Activated T-helper 2 cell treated with anti-CD3 and anti-CD28 coated beads, Interferon-gamma antibody, Interleukin-2, Interleukin-4, amounts not matched to agents 10 μg/mL and 5 μg/mL and 100 μg/mL, durations not matched to agents 14 hours and 24 hours and 36 hours (primary cell): ENCODE measurements around the gene XK. TPM values are rescaled to one million over a fixed set of nuclear protein-coding genes. Genes with fewer than 3 reads are reported as not detected.

Source experiments
- DNase-seq: peaks from one replicate; pipeline ENCODE4 v3.0.0; 2021; ENCODE audit warnings: low spot score
- H3K27ac Mint-ChIP-seq: one replicate; pipeline ENCODE4 v1.8.0; 2021; ENCODE audit warnings: mixed read lengths
- H3K27me3 Mint-ChIP-seq: one replicate; pipeline ENCODE4 v1.8.0; 2021; ENCODE audit warnings: low read depth, mixed read lengths
- H3K36me3 Mint-ChIP-seq: one replicate; pipeline ENCODE4 v1.8.0; 2021; ENCODE audit warnings: low read depth, mixed read lengths
- H3K4me1 Mint-ChIP-seq: one replicate; pipeline ENCODE4 v1.8.0; 2021; ENCODE audit warnings: low read depth, mixed read lengths
- H3K4me3 Mint-ChIP-seq: one replicate; pipeline ENCODE4 v1.8.0; 2021; ENCODE audit warnings: low read depth, mild to moderate bottlenecking, moderate library complexity, mixed read lengths
- H3K9me3 Mint-ChIP-seq: one replicate; pipeline ENCODE4 v1.8.0; 2021; ENCODE audit warnings: mixed read lengths
- intact Hi-C: fragments of 100-400 bp; cut with micrococcal nuclease; formaldehyde crosslinking; loops from one replicate; pipeline ENCODE4 v1.15.1; 2023
- total RNA-seq: library from RNA; stranded (reverse); gene quantifications from 2 replicates; pipeline ENCODE4 v1.2.3, GENCODE V29; 2022

Gene XK
- total RNA-seq, 1 donor from 2014 or later = 0.34 TPM

GRCh38 chrX:37686369-37686995 is 891 bp downstream of the XK start:
- no peaks in the 10 kb centered on the region for H3K36me3 Mint-ChIP-seq
- no peaks in the 10 kb centered on the region for H3K9me3 Mint-ChIP-seq
- intact Hi-C loops = loop anchor here (5.0 to 10.0 kb wide), 2 partner anchors 61 to 112 kb away; partner anchors contain the start of gene LANCL3
- no peak for DNase-seq
- no peak overlapping the region for H3K27ac Mint-ChIP-seq
- H3K4me3 Mint-ChIP-seq = peak overlapping the region; percentile 66
- peaks cover 2% of the 10 kb centered on the region for H3K4me1 Mint-ChIP-seq
- H3K27me3 Mint-ChIP-seq = peaks cover 2% of the 10 kb centered on the region

GRCh38 chrX:37686996-37687395 is 1.4 kb downstream of the XK start:
- Mint-ChIP-seq H3K4me3 (no peak overlapping the region), H3K36me3 (no peaks in the 10 kb centered on the region), H3K27ac (no peak overlapping the region), H3K27me3 (peaks cover 2% of the 10 kb centered on the region), H3K9me3 (no peaks in the 10 kb centered on the region), H3K4me1 (peaks cover 2% of the 10 kb centered on the region)
- intact Hi-C loops = loop anchor here (5.0 to 10.0 kb wide), 2 partner anchors 60 to 112 kb away; partner anchors contain the start of gene LANCL3
- DNase-seq = no peak

- H3K4me1 Mint-ChIP-seq = no peaks in the 10 kb centered on the region
- DNase-seq = no peak
- H3K27me3 Mint-ChIP-seq = no peaks in the 10 kb centered on the region
- H3K36me3 Mint-ChIP-seq = no peaks in the 10 kb centered on the region
- no peak overlapping the region for H3K4me3 Mint-ChIP-seq
- no peak overlapping the region for H3K27ac Mint-ChIP-seq
- intact Hi-C loops = no loop called here
- no peaks in the 10 kb centered on the region for H3K9me3 Mint-ChIP-seq
These were observed 4.5 kb downstream of the XK start for GRCh38 chrX:37690119-37690518.

DNA sequence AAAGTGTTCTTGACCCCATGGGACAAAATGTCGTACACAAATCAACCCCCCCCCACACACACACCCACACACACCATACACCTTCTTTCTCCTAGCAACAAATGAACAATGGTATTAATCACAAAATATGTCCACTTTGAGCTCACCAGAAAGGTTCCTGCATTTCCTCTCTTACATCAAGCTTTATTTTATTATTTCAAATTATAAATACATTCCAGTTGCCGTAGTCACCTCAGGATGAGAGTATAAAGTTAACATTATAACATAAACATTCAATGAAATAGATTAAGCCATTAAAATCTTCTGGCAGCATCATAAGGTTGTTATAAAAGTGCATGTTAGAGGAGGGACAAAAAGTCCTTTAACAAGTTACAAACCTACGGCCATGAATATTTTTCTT is 7.3 kb downstream of the XK start:
- intact Hi-C loops = no loop called here
- Mint-ChIP-seq H3K27ac (no peak overlapping the region), H3K9me3 (no peaks in the 10 kb centered on the region)

GRCh38 chrX:37697169-37697760 is 11.7 kb downstream of the XK start:
- no peaks in the 10 kb centered on the region for H3K9me3 Mint-ChIP-seq
- no peak overlapping the region for H3K27ac Mint-ChIP-seq
- no peaks in the 10 kb centered on the region for H3K27me3 Mint-ChIP-seq
- H3K4me1 Mint-ChIP-seq = no peaks in the 10 kb centered on the region
- intact Hi-C loops = no loop called here
- H3K4me3 Mint-ChIP-seq = no peak overlapping the region
- H3K36me3 Mint-ChIP-seq = no peaks in the 10 kb centered on the region
- DNase-seq = no peak

More for the DNA sequence above, 7.3 kb downstream of the XK start:
- H3K4me1 Mint-ChIP-seq = no peaks in the 10 kb centered on the region
- no peaks in the 10 kb centered on the region for H3K36me3 Mint-ChIP-seq
- no peak for DNase-seq
- H3K27me3 Mint-ChIP-seq = no peaks in the 10 kb centered on the region
- H3K4me3 Mint-ChIP-seq = no peak overlapping the region

- intact Hi-C loops = no loop called here
- Mint-ChIP-seq H3K4me1 (no peaks in the 10 kb centered on the region), H3K9me3 (no peaks in the 10 kb centered on the region), H3K36me3 (no peaks in the 10 kb centered on the region), H3K27me3 (no peaks in the 10 kb centered on the region), H3K27ac (no peak overlapping the region), H3K4me3 (no peak overlapping the region)
- DNase-seq = no peak
These were observed 16.0 kb downstream of the XK start for GRCh38 chrX:37701588-37701987.

GRCh38 chrX:37711991-37712390 is 26.4 kb downstream of the XK start:
- intact Hi-C loops = no loop called here
- Mint-ChIP-seq H3K36me3 (no peaks in the 10 kb centered on the region), H3K9me3 (no peaks in the 10 kb centered on the region), H3K4me1 (peaks cover 5% of the 10 kb centered on the region), H3K4me3 (no peak overlapping the region), H3K27me3 (no peaks in the 10 kb centered on the region), H3K27ac (no peak overlapping the region)
- no peak for DNase-seq

DNA sequence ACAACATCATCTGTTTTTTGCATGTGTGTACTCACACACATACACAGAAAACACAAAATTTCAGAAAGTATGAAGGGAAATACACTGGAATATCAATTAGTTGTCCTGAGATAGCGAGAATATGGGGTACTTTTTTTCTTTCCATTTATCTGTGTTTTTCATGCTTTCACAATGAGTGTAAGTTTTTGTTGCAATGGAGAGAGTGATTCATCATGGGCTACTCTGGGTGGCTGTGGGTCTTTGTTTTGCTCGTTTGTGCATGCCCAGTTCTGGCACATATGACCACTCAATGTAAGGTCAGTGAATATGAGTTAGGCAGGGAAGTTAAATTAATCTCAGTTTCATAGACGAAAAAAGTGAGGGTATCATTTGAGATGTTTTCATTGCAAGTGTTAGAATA is 26.9 kb downstream of the XK start:
- peaks cover 5% of the 10 kb centered on the region for H3K4me1 Mint-ChIP-seq
- no peak overlapping the region for H3K27ac Mint-ChIP-seq
- no peaks in the 10 kb centered on the region for H3K27me3 Mint-ChIP-seq
- H3K9me3 Mint-ChIP-seq = no peaks in the 10 kb centered on the region
- intact Hi-C loops = no loop called here
- H3K36me3 Mint-ChIP-seq = no peaks in the 10 kb centered on the region
- DNase-seq = no peak
- no peak overlapping the region for H3K4me3 Mint-ChIP-seq

GRCh38 chrX:37714479-37714878 is 28.9 kb downstream of the XK start:
- Mint-ChIP-seq H3K27ac (no peak overlapping the region), H3K36me3 (no peaks in the 10 kb centered on the region), H3K27me3 (no peaks in the 10 kb centered on the region), H3K4me3 (no peak overlapping the region), H3K9me3 (peaks cover 7% of the 10 kb centered on the region), H3K4me1 (peaks cover 5% of the 10 kb centered on the region)
- DNase-seq = no peak
- intact Hi-C loops = no loop called here

DNA sequence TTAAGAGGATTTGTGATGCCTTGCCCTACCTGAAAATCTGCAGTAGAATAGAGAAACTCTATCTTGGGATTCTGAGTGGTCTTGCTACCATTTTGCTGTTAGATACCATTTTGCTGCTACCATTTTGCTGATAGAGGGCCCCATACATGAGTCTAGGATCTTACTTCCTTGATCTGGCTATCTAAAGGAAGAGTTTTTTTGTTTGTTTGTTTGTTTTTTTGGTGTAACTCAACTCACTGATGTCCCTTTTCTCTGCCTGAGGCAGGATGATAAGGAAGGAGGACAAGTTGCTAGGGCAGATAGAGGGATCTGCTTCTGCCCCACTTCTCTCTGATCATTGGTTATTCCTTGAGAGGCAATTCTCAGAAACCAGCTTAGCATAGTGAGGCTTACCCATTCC is 31.0 kb downstream of the XK start:
- Mint-ChIP-seq H3K4me1 (peaks cover 5% of the 10 kb centered on the region), H3K27me3 (no peaks in the 10 kb centered on the region), H3K9me3 (peaks cover 7% of the 10 kb centered on the region), H3K36me3 (no peaks in the 10 kb centered on the region), H3K27ac (no peak overlapping the region), H3K4me3 (no peak overlapping the region)
- intact Hi-C loops = no loop called here
- DNase-seq = no peak

DNA sequence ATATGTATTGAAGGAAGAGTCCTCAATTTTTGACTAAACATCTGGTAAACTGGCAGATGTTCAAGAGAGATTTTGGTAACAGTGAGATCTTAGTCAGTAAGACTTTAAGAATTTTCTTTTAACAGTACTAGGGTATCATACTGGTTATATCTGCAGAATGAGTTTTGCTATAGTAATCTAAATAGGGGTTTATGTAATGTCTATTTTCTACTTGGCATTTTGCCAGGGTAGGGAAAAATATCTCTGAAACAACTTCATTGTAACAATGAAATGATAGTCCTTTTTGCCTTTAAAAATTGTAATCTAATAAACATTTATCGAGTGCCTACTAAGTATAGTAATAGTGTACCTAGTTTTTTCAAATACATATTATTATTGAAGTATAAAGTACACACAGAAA is 32.1 kb downstream of the XK start:
- Mint-ChIP-seq H3K9me3 (peaks cover 7% of the 10 kb centered on the region), H3K4me1 (no peaks in the 10 kb centered on the region), H3K27ac (no peak overlapping the region), H3K27me3 (peaks cover 2% of the 10 kb centered on the region), H3K4me3 (no peak overlapping the region), H3K36me3 (no peaks in the 10 kb centered on the region)
- intact Hi-C loops = no loop called here
- no peak for DNase-seq

DNA sequence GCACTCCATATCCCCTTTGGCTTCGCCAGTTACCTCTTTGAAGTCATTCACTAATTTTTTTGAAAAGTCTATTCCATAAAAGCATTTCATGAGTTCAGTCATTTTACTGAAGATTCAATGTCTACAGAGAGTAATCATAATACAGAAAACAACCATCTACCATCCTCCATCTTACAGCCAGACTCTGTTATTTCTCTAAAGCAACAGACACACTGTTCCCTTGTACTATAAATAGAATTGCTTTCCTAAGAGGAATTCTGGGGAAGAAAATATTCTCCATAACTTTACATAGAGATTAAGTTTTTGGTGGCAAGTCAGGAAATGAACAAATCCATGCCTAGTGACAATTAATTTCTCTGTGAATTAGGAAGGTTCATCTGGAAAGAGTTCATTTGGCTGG is 37.0 kb downstream of the XK start:
- Mint-ChIP-seq H3K9me3 (peaks cover 7% of the 10 kb centered on the region), H3K4me3 (no peak overlapping the region), H3K4me1 (no peaks in the 10 kb centered on the region), H3K27ac (no peak overlapping the region), H3K36me3 (no peaks in the 10 kb centered on the region), H3K27me3 (peaks cover 3% of the 10 kb centered on the region)
- intact Hi-C loops = no loop called here
- no peak for DNase-seq

- DNase-seq = no peak
- H3K4me3 Mint-ChIP-seq = no peak overlapping the region
- intact Hi-C loops = no loop called here
- peaks cover 3% of the 10 kb centered on the region for H3K27me3 Mint-ChIP-seq
- H3K4me1 Mint-ChIP-seq = no peaks in the 10 kb centered on the region
- no peaks in the 10 kb centered on the region for H3K9me3 Mint-ChIP-seq
- H3K36me3 Mint-ChIP-seq = no peaks in the 10 kb centered on the region
- no peak overlapping the region for H3K27ac Mint-ChIP-seq
These were observed 40.8 kb downstream of the XK start for GRCh38 chrX:37726346-37726745.
